H9 (cell line): ENCODE measurements around the gene HSPE1. TPM values are rescaled to one million over a fixed set of nuclear protein-coding genes. Genes with fewer than 3 reads are reported as not detected.

Experiments
- total RNA-seq: library from RNA; stranded (reverse); gene quantifications from 2 replicates; pipeline ENCODE4 v1.2.1, GENCODE V29; 2021

The HSPE1 gene
- total RNA-seq, 1 experiment from 2014 or later: 347 TPM

Other genes starting within 250 kb of the HSPE1 start
- 1.8 and 1.9 TPM in 2 replicates for gene ANKRD44, start 189.6 kb upstream of the HSPE1 start, total RNA-seq
- gene SF3B1, start 65.4 kb upstream of the HSPE1 start, total RNA-seq: 267 and 278 TPM in 2 replicates
- gene COQ10B, start 46.8 kb upstream of the HSPE1 start, total RNA-seq: 16.2 and 18.3 TPM in 2 replicates
- gene HSPD1, start 539 bp upstream of the HSPE1 start, total RNA-seq: 844 and 846 TPM in 2 replicates
- 54.0 and 57.6 TPM in 2 replicates for gene MOB4, start 15.7 kb downstream of the HSPE1 start, total RNA-seq
- gene RFTN2, start 175.2 kb downstream of the HSPE1 start, total RNA-seq: 0.11 and 0.28 TPM in 2 replicates
- gene MARS2, start 205.0 kb downstream of the HSPE1 start, total RNA-seq: 20.9 and 21.0 TPM in 2 replicates